ENCODE data around the gene RNASE3.
"Not testable (repeated sequence)": the region's sequence is repeated elsewhere in the genome, so short reads cannot be mapped to it uniquely, and the experiment has no call there.

Gene RNASE3

DNA sequence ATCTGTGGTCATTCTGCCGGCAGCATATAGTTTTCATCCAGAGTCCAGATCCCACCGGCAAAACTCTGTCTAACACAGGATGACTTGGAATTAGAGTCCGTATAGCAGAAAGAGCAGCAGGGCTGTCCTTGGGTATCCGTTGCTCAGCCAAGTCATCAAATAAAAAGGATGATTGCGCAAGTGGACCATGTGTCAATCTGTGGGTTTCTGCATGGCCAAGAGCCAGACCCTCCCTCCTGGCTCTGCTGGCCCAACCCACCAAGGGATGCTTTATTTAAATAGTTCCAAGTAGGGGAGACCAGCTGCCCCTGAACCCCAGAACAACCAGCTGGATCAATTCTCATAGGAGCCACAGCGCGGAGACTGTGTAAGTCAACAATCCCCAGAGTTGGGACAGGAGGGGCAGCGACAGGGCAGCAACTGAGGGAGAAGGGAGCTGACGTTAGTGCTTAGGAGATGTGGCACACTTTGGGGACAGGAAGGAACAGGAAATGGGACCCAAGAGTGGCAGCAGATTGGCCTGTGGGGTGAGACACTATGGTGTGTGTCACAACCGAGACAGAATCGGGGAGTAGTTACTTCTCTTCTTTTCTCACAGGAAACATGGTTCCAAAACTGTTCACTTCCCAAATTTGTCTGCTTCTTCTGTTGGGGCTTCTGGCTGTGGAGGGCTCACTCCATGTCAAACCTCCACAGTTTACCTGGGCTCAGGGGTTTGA is 28.0 kb downstream of the RNASE3 start:
- DNase-seq = not testable (repeated sequence)

DNA sequence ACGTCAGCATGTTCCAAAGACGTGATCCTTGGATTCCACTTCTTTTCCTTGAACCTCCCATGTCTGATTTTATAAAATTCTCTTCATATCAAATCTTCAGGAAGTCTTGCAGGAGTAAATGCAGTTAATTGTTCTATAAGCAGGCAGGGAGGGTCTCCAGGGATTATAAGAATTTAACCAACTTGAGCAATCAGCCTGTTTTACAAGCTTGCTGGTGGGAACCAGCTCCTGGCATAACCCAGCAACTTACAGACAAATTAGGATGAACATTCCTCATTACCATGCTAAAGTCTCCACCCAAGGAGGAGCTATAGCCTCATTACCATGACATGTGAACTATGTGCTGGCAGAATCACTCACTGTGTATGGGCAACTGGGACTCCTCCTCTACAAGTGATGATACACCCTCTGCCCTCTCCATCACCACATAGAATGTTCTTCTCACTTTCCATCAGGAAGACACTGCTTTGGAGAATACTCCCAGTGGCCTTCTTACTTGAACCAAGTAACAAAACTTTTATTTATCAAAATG is 32.6 kb downstream of the RNASE3 start:
- DNase-seq = not testable (repeated sequence)

DNA sequence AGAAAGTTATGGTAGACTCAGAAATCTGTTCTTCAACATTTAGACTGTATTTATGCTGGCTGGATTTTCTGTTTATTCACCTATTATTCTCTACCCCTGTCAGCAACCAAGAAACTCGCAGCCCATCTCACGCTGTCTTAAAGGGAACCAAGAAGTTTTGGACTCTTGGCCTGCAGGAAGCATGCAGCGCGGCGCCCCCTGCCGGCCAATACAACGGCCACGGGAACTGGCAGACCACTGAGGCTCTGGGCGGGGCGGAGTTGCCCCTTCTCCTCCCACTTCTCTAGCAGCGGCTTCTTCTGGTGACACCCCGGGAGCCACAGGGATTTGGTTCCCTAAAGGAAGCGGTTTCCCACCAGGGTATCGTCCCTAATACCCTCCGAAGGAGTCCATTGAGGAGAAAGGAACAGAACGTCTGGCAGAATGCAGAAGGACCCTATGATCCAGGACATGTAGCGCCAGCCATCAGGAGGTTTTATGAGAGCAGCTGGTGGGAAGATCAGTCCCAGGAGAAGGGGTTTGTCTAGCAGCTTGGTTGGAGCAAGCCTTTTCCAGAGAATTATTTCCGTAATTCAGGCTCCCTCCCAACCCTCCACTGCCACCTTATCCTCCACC is 43.1 kb downstream of the RNASE3 start:
- no peak for DNase-seq

GRCh38 chr14:20935303-20935984 is 44.3 kb downstream of the RNASE3 start:
- no peak for DNase-seq

Measured in GOT3 (cell line).